Activated CD4-positive, alpha-beta T cell treated with anti-CD3 and anti-CD28 coated beads, Interleukin-2, amount 50 U/mL, for 24 hours (primary cell): ENCODE measurements around the gene DOK6.

Experiments used
- DNase-seq, 2 donors: peaks; one replicate each; pipeline ENCODE4 v3.0.0-alpha.2; 2020; ENCODE audit warnings: low read depth in 1 of 2, low spot score in 1 of 2

DOK6 gene

GRCh38 chr18:69537183-69537582, 136.5 kb downstream of the DOK6 start:
- no peak for DNase-seq

- no peak for DNase-seq
These were observed 138.2 kb downstream of the DOK6 start for GRCh38 chr18:69538849-69539248.

GRCh38 chr18:69539404-69539803, 138.7 kb downstream of the DOK6 start:
- DNase-seq: no peak

- no peak for DNase-seq
These were observed 155.5 kb downstream of the DOK6 start for GRCh38 chr18:69556228-69556627.

GRCh38 chr18:69557282-69557681, 156.6 kb downstream of the DOK6 start:
- no peak for DNase-seq

- DNase-seq: no peak
These were observed 157.4 kb downstream of the DOK6 start for GRCh38 chr18:69558052-69558451.

GRCh38 chr18:69559604-69560003, 158.9 kb downstream of the DOK6 start:
- DNase-seq: no peak

GRCh38 chr18:69564602-69565001, 163.9 kb downstream of the DOK6 start:
- no peak for DNase-seq

- no peak for DNase-seq
These were observed 167.3 kb downstream of the DOK6 start for GRCh38 chr18:69567813-69568488.

GRCh38 chr18:69569133-69569532, 168.4 kb downstream of the DOK6 start:
- DNase-seq: no peak

- DNase-seq: no peak
These were observed 173.7 kb downstream of the DOK6 start for GRCh38 chr18:69574401-69574800.

- DNase-seq: no peak
These were observed 179.4 kb downstream of the DOK6 start for GRCh38 chr18:69580107-69580506.

- no peak for DNase-seq
These were observed 183.7 kb downstream of the DOK6 start for GRCh38 chr18:69584429-69584828.

- no peak for DNase-seq
These were observed 185.0 kb downstream of the DOK6 start for GRCh38 chr18:69585696-69586095.

GRCh38 chr18:69586537-69586936, 185.8 kb downstream of the DOK6 start:
- no peak for DNase-seq

GRCh38 chr18:69588301-69588700, 187.6 kb downstream of the DOK6 start:
- DNase-seq: no peak

- DNase-seq: no peak
These were observed 189.5 kb downstream of the DOK6 start for GRCh38 chr18:69590150-69590549.

- DNase-seq: no peak
These were observed 195.7 kb downstream of the DOK6 start for GRCh38 chr18:69596345-69596744.

GRCh38 chr18:69597561-69597960, 196.9 kb downstream of the DOK6 start:
- DNase-seq: no peak

- no peak for DNase-seq
These were observed 198.7 kb downstream of the DOK6 start for GRCh38 chr18:69599377-69599776.

- DNase-seq: no peak
These were observed 211.6 kb downstream of the DOK6 start for GRCh38 chr18:69612242-69612641.

- DNase-seq: no peak
These were observed 215.4 kb downstream of the DOK6 start for GRCh38 chr18:69616114-69616513.

GRCh38 chr18:69617408-69617807, 216.7 kb downstream of the DOK6 start:
- DNase-seq: no peak

GRCh38 chr18:69617888-69618287, 217.2 kb downstream of the DOK6 start:
- DNase-seq: no peak
